GM15510 (cell line): ENCODE results near the gene PXYLP1.

ENCODE experiments used
- POLR2A ChIP-seq: IDR thresholded peaks from 3 replicates; pipeline ENCODE4 v1.6.1; 2011; ENCODE audit warnings: borderline replicate concordance; ENCODE audit not compliant: insufficient read length; ENCODE audit errors: extremely low read depth

Gene PXYLP1

DNA sequence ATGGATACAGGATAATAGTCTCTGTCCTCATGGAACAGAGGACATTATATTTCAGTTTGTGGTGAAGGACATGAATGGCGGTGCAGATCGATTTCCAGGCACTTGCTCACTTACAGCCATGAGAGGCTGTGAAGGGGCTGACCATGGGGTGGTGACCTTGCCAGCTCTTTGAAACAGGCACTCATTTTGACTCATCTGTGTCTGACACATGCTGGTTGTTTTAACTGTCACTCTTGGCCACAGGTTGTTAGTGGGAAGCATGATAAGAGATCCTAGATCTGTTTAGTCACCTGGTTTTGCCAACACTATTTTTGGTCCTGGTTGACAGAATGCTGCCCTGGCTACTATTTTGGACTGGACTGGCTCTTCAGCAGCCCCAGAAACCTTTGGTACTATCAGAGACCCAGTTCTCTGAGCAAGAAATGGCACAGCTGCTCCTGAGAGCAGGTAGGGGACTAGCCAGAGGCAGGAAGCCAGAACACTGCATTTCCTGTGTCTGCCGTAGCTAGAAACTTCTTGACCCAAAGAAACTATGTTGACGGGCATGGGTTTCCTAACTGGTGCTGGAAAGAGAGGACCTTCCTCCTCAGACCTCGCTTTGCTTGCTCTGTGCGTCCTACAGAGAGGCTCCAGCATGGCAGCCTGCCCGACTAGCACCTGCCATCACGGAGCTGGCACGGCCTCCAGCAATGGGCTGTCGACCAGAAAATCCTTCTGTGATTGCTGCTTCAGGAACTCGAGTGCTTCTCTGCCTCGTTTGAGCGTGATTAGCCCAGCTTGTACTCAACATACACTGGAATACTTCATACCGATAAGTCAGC, 6.3 kb downstream of the PXYLP1 start:
- no peak for TF ChIP-seq POLR2A

DNA sequence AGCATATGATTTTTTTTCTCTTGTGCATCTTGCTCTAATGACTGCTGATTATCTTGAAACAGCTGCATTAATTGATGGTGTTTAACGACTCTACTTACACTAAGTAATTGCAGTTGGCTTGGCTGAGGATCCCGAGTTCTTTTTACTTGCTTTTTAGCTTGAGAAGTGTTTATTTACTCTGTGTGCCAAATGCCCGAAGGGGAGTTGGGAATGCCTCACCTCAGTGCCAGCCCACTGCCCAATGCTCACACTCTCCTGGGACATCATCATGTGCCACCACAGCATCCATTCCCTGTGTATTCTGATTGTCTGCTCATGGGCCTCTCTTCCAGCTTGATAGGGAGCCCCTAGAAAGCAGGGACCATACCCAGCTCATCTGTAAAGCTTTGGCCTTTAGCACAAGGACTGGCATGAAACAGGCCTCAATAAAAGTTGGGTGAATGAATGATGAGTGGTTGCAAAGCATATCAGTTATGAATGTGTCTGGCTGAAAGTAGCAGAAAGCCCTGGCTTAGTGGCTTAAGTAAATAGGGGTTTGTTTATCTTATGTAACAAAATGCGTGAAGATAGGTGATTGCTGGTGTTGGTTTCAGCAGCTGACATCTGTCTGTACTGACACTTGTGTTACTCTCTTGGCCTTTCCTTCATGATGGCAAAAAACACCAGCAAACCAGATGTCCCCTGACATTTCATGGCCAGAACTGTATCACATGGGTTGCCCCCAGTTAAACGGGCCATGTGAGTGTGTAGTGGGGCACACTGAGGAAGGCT, 8.1 kb downstream of the PXYLP1 start:
- no peak for TF ChIP-seq POLR2A

- TF ChIP-seq POLR2A = no peak
Observed at GRCh38 chr3:141240286-141240685, 8.7 kb downstream of the PXYLP1 start.

DNA sequence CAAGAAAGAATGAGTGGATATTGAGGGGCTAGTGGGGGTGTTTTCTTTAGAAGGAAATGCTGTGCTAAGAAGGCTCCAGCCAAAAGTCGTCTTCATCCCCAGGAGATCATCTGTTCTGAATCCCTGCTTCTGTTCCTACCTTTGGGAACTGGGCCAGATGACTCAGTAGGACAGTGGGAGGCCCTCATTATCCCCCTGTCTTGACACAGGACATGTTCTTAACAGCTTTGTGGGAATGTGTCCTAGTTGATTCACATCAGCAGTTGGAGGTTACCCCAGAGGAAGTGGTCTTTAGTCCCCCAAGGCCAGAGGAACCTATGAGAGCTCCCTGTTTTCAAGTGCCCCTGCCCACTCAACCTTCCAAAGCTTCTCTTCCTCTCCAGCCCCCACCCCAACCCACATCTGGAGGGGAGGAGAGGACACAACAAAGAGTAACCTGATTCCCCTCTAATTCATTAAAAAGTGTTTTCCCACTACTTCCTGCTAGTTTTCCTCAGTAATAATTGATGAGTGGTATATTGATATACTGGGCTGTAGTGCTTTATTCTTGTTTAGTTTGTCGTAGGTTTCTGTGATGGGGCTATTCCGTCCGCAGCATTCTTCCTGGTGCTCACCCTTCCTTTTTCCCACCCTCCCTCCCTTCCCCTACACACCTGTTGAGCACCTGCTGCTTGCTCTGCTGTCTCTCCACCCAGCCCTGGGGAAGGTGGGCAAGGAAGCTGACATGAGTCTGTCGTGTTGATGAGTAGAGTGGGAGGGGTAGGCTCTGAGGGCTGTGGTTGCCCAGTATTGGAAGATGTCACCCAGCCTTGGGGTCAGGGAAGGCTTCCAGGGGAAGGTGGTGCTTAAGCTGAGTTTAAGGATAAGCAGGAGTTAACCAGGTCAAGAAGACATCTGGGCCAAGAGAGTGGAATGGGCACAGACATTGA, 9.3 kb downstream of the PXYLP1 start:
- TF ChIP-seq POLR2A = no peak

- TF ChIP-seq POLR2A = no peak
Observed at GRCh38 chr3:141241616-141242376, 10.2 kb downstream of the PXYLP1 start.

GRCh38 chr3:141242377-141243092, 10.9 kb downstream of the PXYLP1 start:
- no peak for TF ChIP-seq POLR2A

DNA sequence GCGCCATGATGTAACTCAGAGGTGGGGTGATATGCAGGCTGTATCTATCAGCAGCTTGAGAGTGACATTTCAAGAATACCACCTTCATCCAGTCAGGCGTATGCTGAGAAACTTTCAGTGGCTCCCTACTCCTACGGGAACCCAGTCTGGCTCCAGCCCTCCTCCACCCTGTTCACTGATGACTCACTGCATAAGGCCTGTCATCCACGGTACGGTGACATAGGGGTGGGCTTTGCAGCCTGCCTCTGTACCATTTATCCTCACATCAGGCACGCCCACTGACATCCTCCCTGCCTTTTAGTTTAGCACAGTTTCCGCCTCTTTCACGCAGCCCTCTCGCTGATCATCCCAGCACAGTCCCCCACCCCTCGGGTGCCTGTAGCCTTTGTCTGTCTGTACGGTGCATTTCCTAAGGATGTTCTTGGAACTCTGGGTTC, 11.7 kb downstream of the PXYLP1 start:
- no peak for TF ChIP-seq POLR2A

DNA sequence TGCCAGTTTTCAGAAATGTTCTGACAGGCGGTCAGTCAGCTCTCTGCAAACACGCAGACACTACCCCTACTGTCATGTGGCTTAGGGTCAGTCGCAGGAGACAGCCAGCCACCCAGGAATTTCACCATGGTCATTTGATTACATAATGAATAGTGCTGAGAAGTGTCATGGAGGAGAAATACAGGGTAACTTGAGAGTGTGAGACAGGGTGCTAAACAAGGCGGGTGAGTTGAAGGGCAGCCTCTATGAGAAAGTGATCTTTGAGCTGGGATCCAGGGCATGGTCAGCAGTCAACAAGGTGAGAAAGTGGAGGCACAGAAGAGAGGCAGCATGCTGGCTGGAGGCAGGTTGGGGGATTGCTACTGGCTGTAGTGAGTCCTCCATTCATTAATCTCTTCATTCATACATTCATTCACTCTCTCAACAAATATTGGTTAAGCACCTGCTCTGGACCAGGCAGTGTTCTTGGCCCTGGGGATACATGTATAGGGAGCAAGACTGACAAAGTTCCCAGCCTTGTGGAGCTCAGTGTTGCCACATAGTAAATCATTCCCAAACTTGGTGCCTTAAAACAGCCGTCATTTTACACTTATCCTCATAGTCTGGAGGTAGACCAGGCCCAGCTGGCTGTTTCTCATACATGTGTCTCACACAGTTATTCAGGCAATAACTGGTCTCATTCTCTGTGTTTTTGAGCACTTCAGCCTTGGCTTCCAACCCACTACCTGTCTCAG, 14.8 kb downstream of the PXYLP1 start:
- TF ChIP-seq POLR2A = no peak

- TF ChIP-seq POLR2A = no peak
Observed at GRCh38 chr3:141246958-141247301, 15.3 kb downstream of the PXYLP1 start.

DNA sequence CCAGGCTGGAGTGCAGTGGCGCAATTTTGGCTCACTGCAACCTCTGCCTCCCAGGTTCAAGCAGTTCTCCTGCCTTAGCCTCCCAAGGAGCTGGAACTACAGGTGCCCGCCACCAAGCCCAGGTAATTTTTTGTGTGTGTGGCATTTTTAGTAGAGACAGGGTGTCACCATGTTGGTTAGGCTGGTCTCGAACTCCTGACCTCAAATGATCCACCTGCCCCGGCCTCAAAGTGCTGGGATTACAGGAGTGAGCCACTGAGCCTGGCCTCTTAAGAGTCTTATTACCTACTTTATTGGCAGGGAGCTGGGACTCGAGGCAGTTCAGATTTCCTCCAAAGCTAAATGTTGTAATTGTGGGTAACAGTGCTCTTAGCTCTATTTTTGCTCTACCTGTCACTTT, 16.4 kb downstream of the PXYLP1 start:
- no peak for TF ChIP-seq POLR2A

GRCh38 chr3:141249041-141249440, 17.4 kb downstream of the PXYLP1 start:
- no peak for TF ChIP-seq POLR2A

DNA sequence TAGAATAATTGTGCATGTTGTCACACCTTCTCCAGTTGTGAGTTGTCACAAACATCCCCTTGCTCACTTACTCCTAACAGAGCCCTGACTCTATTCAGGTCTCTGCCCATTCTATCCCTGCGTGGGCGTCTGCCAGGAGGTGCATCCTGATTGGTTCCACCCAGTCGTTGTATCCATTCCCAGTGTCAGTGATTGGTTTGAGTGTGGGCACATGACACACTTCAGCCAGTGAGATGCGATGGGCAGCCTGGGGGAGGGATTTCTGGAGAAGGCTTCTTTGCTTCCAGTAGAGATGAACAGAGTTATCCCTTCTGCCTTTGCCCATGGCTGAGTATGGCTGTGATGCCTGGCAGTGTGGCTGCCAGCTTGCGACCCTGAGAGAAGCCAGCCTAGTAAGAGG, 18.7 kb downstream of the PXYLP1 start:
- no peak for TF ChIP-seq POLR2A

DNA sequence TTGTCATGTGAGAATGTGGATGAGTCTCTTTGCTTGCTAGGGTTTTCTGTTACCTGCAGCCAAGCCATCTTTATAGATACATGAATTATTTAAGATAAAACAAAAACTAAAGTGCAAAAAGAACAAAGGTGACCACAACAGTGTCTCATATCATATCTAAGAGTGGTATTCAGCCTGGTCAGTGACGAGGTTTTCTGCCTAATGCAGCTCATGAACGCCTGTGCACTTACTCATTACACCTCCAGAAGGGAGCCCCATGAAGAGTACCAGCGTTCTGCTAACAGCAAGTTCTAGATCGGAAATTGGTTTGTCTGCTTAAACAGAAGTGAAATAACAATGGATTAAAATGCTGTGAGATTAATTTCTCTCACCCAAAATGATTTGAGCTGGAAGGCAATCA, 19.2 kb downstream of the PXYLP1 start:
- no peak for TF ChIP-seq POLR2A
